Effector memory CD4-positive, alpha-beta T cell (primary cell): ENCODE data around the gene LTB4R.

ENCODE experiments used
- DNase-seq, 3 donors: peaks; one replicate each; pipeline ENCODE4 v3.0.0-alpha.2; 2020
- H3K27ac ChIP-seq: 2 replicates; pipeline ENCODE4 v1.7.0; 2013; ENCODE audit warnings: mild to moderate bottlenecking, low read length, moderate library complexity; ENCODE audit not compliant: insufficient read depth, poor library complexity, severe bottlenecking
- H3K27me3 ChIP-seq: replicated peaks from 2 replicates; pipeline ENCODE4 v1.7.0; 2013; ENCODE audit warnings: mild to moderate bottlenecking, low read length; ENCODE audit not compliant: insufficient read depth, control insufficient read depth, poor library complexity, severe bottlenecking
- H3K36me3 ChIP-seq: 2 replicates; pipeline ENCODE4 v1.7.0; 2013; ENCODE audit warnings: mild to moderate bottlenecking, low read length, moderate library complexity; ENCODE audit not compliant: control insufficient read depth, insufficient read depth
- H3K4me1 ChIP-seq: 2 replicates; pipeline ENCODE4 v1.7.0; 2013; ENCODE audit warnings: low read length, mild to moderate bottlenecking; ENCODE audit not compliant: control insufficient read depth, insufficient read depth, poor library complexity, severe bottlenecking
- H3K4me3 ChIP-seq: 2 replicates; pipeline ENCODE4 v1.7.0; 2013; ENCODE audit warnings: low read length, low read depth, mild to moderate bottlenecking; ENCODE audit not compliant: insufficient read depth, poor library complexity, severe bottlenecking
- H3K9me3 ChIP-seq: 2 replicates; pipeline ENCODE4 v1.7.0; 2013; ENCODE audit warnings: mild to moderate bottlenecking, low read length, moderate library complexity; ENCODE audit not compliant: control insufficient read depth

Gene LTB4R

DNA sequence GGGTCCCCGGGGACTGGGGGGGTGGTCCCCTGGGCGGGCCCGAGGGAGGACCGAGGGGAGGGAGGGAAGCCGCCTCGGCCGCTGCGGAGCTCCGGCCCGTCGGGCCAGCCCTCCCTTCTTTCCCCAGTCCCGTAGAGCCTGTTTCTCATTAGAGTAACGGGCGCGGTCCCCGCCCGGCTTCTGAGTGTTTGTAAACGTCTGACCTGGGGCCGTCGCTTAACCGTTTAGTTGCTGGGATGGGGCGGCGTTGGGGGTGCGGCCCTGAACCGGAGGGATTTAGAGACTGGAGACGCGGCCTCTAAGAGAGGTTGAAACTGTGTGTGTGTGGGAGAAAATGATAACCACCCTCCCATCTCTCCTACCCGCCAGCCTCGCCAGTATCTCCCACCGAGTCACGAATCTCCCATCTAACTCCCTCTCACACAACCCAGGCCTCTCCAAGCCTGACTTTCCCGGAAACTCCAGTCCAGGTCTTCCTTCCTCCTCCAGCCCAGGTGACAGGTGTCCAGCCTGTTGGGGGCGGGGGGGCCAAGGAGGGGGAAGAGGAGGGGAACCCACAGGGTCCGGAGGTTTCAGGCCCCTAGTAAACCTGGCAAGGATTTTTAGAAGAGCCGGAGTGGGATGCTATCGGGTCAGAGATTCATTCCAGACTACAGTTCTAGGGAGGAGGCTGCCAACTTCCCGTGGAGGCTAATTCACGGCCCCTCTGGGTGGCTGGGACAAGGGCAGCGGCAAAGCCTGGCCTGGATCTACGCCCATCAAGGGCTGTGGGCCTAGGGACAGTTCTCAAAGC is 55.6 kb downstream of the LTB4R start:
- Histone ChIP-seq H3K27me3 (peaks cover 43% of the 10 kb centered on the region), H3K36me3 (no peaks in the 10 kb centered on the region), H3K4me3 (peak overlapping the region; percentile 44), H3K9me3 (no peaks in the 10 kb centered on the region), H3K27ac (no peak overlapping the region), H3K4me1 (peaks cover 36% of the 10 kb centered on the region)
- DNase-seq, result no peak
